Thyroid gland (tissue), 4 donors: ENCODE results near the gene C1orf52.

Experiments
- POLR2A ChIP-seq, 2 donors: fragments of 450-650 bp; IDR thresholded peaks; one replicate each; pipeline ENCODE4 v1.6.1; 2017; ENCODE audit warnings: antibody characterized with exemption in 2 of 2, mild to moderate bottlenecking in 2 of 2, moderate library complexity in 1 of 2
- TF ChIP-seq, protein P1 (sequence below), 6 experiments: fragments of 200-600 bp in 3 of 6; fragments of 450-650 bp in 3 of 6; sonication (generic) in 3 of 6; IDR thresholded peaks; one replicate each; pipeline ENCODE4 v1.5.1; 2016 to 2019; ENCODE audit warnings: antibody characterized with exemption in 6 of 6, mild to moderate bottlenecking in 2 of 6, inconsistent platforms in 1 of 6, moderate library complexity in 1 of 6

DNA sequence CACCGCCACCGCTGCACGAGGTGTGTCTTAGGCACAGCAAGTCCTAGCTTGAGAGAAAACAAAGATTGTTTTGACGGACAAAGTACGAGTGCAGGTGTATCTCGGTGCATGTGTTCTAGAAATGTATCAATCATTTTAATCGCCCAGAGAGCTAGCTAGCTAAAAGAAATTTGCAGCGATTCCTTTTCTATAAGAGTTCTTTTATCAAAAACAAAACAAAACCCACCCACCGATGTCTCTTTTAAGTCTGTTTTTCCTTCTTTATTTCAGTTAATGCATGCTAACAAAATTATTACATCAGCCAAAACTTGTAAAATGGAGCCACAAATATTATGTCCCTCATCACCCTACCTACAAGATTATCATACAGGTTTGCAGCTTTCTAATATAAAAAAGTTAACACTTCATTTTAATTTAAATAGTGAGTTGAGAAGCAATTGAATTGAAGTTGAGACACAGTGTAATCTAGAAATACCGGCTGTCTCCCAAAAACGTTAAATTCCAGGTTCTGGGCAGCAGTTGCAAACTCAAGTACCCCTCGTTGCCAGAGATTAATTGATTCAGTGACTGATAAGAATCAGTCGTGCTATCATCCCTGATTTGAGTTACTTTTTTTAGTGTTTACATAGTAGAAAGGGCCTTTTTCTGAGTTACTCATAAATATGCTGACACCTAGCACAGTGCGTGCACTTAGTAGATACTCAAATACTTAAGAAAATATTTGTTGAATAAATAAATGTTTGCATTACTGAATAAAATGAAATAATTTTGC lies 57.2 kb downstream of the C1orf52 start:
- TF ChIP-seq, protein P1, sequence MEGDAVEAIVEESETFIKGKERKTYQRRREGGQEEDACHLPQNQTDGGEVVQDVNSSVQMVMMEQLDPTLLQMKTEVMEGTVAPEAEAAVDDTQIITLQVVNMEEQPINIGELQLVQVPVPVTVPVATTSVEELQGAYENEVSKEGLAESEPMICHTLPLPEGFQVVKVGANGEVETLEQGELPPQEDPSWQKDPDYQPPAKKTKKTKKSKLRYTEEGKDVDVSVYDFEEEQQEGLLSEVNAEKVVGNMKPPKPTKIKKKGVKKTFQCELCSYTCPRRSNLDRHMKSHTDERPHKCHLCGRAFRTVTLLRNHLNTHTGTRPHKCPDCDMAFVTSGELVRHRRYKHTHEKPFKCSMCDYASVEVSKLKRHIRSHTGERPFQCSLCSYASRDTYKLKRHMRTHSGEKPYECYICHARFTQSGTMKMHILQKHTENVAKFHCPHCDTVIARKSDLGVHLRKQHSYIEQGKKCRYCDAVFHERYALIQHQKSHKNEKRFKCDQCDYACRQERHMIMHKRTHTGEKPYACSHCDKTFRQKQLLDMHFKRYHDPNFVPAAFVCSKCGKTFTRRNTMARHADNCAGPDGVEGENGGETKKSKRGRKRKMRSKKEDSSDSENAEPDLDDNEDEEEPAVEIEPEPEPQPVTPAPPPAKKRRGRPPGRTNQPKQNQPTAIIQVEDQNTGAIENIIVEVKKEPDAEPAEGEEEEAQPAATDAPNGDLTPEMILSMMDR (IDR thresholded peaks at IDR 0.05) = no peak
- TF ChIP-seq POLR2A (IDR thresholded peaks at IDR 0.05) = no peak
